ENCODE data around the gene SYTL5.

DNA sequence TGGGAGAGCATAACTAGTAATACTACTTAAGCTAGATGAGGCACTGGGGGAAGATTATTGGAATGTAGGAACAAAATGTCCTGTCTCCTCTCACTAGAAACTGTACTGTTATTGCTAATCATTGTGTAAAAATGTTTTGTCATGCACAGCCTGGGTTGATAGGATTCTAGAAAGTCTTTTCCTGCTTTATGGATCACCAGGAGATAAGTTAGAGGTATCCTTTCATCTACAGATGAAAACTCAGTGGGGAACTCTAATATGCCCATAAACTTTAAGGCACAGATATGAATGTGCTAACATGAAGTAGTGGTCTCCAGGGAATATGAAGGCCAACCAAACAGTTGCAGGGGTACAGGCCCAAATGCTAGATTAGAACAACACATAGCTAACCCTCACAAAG lies 156.8 kb downstream of the SYTL5 start:
- TF ChIP-seq POLR2AphosphoS5 (IDR thresholded peaks at IDR 0.05) (no peak), POLR2A (IDR thresholded peaks at IDR 0.05; ENCODE audit: low read depth) (no peak)

Measured in esophagus muscularis mucosa (tissue), 2 donors.